ENCODE results near the gene KIF1B.

GRCh38 chr1:10265027-10265426 is 54.7 kb downstream of the KIF1B start:
- no peak for TF ChIP-seq CTCF (IDR thresholded peaks at IDR 0.05)
- no peak for TF ChIP-seq ZFX (IDR thresholded peaks at IDR 0.05; ENCODE audit: borderline replicate concordance)

All from 22Rv1 (cell line).